Measurements from ENCODE around the gene POLD3. TPM values are rescaled to one million over a fixed set of nuclear protein-coding genes. Genes with fewer than 3 reads are reported as not detected.
A peak's percentile ranks its signal among the peaks of the same experiment; 100 is the strongest.

Gene POLD3
- total and polyA plus RNA-seq, 2 of the 8 experiments (the other 6 are each of a cell fraction or from before 2014, with no cell fraction given): 18.1 to 29.3 TPM

GRCh38 chr11:74683941-74684481 is 91.6 kb downstream of the POLD3 start:
- Histone ChIP-seq H4K8ac (ENCODE audit: extremely low read depth, insufficient read depth, low read length) (peak overlapping the region; percentile 54; the same call in 1 of the 2 replicates), H4K20me1 (replicated peaks in 1 of 2; ENCODE audit: control insufficient read depth in 1 of 2, insufficient read depth in 2 of 2, low read length in 2 of 2) (no peaks in the 10 kb centered on the region), H3K27ac (ENCODE audit: low read depth, low read length) (no peak overlapping the region), H3K79me1 (ENCODE audit: low read depth, low read length) (no peaks in the 10 kb centered on the region), H3K4me3 (ENCODE audit: extremely low read depth in 1 of 4, insufficient read depth in 2 of 4, low read depth in 3 of 4, low read length in 4 of 4) (peak overlapping the region; percentile 40 to 64 (median 45); a peak in 5 of 8 replicates), H2AFZ (ENCODE audit: low read length) (0 out of 2 replicates have a peak overlapping the region, but pooled peaks have one; percentile 19), H3K4me1 (replicated peaks in 1 of 4; ENCODE audit: control insufficient read depth in 3 of 4, insufficient read depth in 4 of 4, low read length in 3 of 4) (peaks cover 5 to 8% (median 7%) of the 10 kb centered on the region in 4 experiments; a peak in 6 of 7 replicates), H4K5ac (ENCODE audit: insufficient read length, low read depth, low read length) (no peak overlapping the region), H3K23me2 (ENCODE audit: low read depth, low read length) (no peaks in the 10 kb centered on the region), H3K23ac (ENCODE audit: insufficient read length) (no peak overlapping the region), H3K27me3 (replicated peaks in 1 of 4; ENCODE audit: control insufficient read depth in 3 of 4, extremely low read depth in 1 of 4, insufficient read depth in 3 of 4, low read length in 3 of 4) (peaks cover 0 to 12% (median 7%) of the 10 kb centered on the region in 4 experiments; a peak in 5 of 7 replicates), H3K56ac (replicated peaks; ENCODE audit: insufficient read length, low read depth, low read length) (no peak overlapping the region), H2BK5ac (ENCODE audit: low read depth, low read length) (no peak overlapping the region), H3K9me3 (ENCODE audit: insufficient read depth in 2 of 2, low read depth in 1 of 2, low read length in 1 of 2) (no peaks in the 10 kb centered on the region), H2AK5ac (ENCODE audit: low read depth, low read length) (no peak overlapping the region), H3K4ac (replicated peaks; ENCODE audit: insufficient read length, low read depth, low read length) (no peak overlapping the region), H3K9ac (replicated peaks in 1 of 4; ENCODE audit: extremely low read depth in 1 of 4, low read depth in 3 of 4, low read length in 3 of 4) (no peak overlapping the region), H3K18ac (ENCODE audit: extremely low read depth, low read length) (no peak overlapping the region), H2BK15ac (ENCODE audit: low read length) (0 out of 2 replicates have a peak overlapping the region, but pooled peaks have one; percentile 81), H2BK12ac (ENCODE audit: low read depth, low read length) (no peak overlapping the region; the same call in 1 of the 2 replicates), H3K14ac (ENCODE audit: insufficient read length) (no peak overlapping the region), H2BK20ac (ENCODE audit: low read length) (no peak overlapping the region), H4K91ac (replicated peaks; ENCODE audit: insufficient read length, low read length) (no peak overlapping the region), H3K4me2 (ENCODE audit: insufficient read depth in 1 of 2, low read depth in 2 of 2, low read length in 2 of 2) (peak overlapping the region; percentile 49 to 72), H2BK120ac (replicated peaks; ENCODE audit: low read depth, low read length) (no peak overlapping the region), H3K36me3 (ENCODE audit: control insufficient read depth in 2 of 4, insufficient read depth in 4 of 4, low read length in 3 of 4) (no peaks in the 10 kb centered on the region), H3K79me2 (ENCODE audit: control insufficient read depth in 1 of 2, insufficient read depth in 2 of 2, low read length in 2 of 2) (no peaks in the 10 kb centered on the region)
- DNase-seq (ENCODE audit: low read depth in 1 of 2, low spot score in 2 of 2) (peak in 1 of 2 experiments; percentile 48), FAIRE-seq (no peak)
- TF ChIP-seq MAX (IDR thresholded peaks at IDR 0.05) (no peak), SIX5 (IDR thresholded peaks at IDR 0.05; ENCODE audit: low read depth, low read length) (no peak), KDM4A (IDR thresholded peaks at IDR 0.05; ENCODE audit: low read depth, low read length, severe bottlenecking) (no peak), CHD2 (IDR thresholded peaks at IDR 0.05; ENCODE audit: low read length) (no peak), TAF1 (IDR thresholded peaks at IDR 0.05; ENCODE audit: low read depth, low read length) (no peak), GTF2F1 (IDR thresholded peaks at IDR 0.05; ENCODE audit: borderline replicate concordance, low read depth, low read length) (no peak), SAP30 (IDR thresholded peaks at IDR 0.05; ENCODE audit: insufficient read depth, insufficient replicate concordance, low read length) (no peak)
- ChIA-PET CTCF (ENCODE audit: partially characterized antibody) (interaction anchor here (0.5 to 10.2 kb wide), 8 partner anchors 9 to 1764 kb away, joined by 3 to 72 read pairs (median 4); no protein-coding TSS in a partner anchor), POLR2A (ENCODE audit: partially characterized antibody) (interaction anchor here (0.6 to 1.7 kb wide), 3 partner anchors 10 to 65 kb away, joined by 3 to 4 read pairs (median 4); partner anchors contain the start of genes CHRDL2 and RNF169)
- 76% methylated on average over 12 of the region's 12 CpGs; no CpG with 5 or more reads in 1 of the 2 experiments for WGBS, 2 experiments (ENCODE audit: extremely low coverage in 1 of 2, insufficient coverage in 1 of 2, insufficient read length in 1 of 2, insufficient replicate concordance in 2 of 2, low coverage in 1 of 2, low lambda C conversion rate in 2 of 2, missing lambda C conversion rate in 1 of 2)
